HUES64 (cell line): ENCODE measurements around the gene GTF3C1.

Experiments used
- H3K27ac ChIP-seq: 2 replicates; pipeline ENCODE4 v1.7.0; 2013; ENCODE audit warnings: low read depth, low read length, inconsistent platforms
- H3K27me3 ChIP-seq: 2 replicates; pipeline ENCODE4 v1.6.1; 2013; ENCODE audit warnings: mild to moderate bottlenecking, low read length; ENCODE audit not compliant: insufficient read depth
- H3K36me3 ChIP-seq: 2 replicates; pipeline ENCODE4 v1.6.1; 2013; ENCODE audit warnings: mild to moderate bottlenecking, low read length; ENCODE audit not compliant: insufficient read depth
- H3K4me1 ChIP-seq: 2 replicates; pipeline ENCODE4 v1.6.1; 2013; ENCODE audit warnings: mild to moderate bottlenecking, low read length, moderate library complexity; ENCODE audit not compliant: insufficient read depth
- H3K4me3 ChIP-seq: 2 replicates; pipeline ENCODE4 v1.5.1; 2013; ENCODE audit warnings: mild to moderate bottlenecking, low read length, moderate library complexity
- H3K9ac ChIP-seq: 2 replicates; pipeline ENCODE4 v1.6.1; 2013; ENCODE audit warnings: mild to moderate bottlenecking, low read depth, low read length
- H3K9me3 ChIP-seq: 2 replicates; pipeline ENCODE4 v1.6.1; 2013; ENCODE audit warnings: low read depth, low read length; ENCODE audit not compliant: insufficient read depth
- WGBS: fragments of 150-250, 120-280 bp; methylation state at CpG from one replicate; pipeline ENCODE4 v1.1.7; 2013; ENCODE audit warnings: missing lambda C conversion rate; 5-methylcytosine and 5-hydroxymethylcytosine counted together

Gene GTF3C1

GRCh38 chr16:27564224-27564623 is 14.5 kb upstream of the GTF3C1 start:
- H3K9me3 ChIP-seq = no peaks in the 10 kb centered on the region
- H3K27me3 ChIP-seq = no peaks in the 10 kb centered on the region
- no peak overlapping the region for H3K27ac ChIP-seq
- no peak overlapping the region for H3K4me3 ChIP-seq
- WGBS = 97% methylated on average over 5 of the region's 5 CpGs
- no peak overlapping the region for H3K9ac ChIP-seq
- H3K4me1 ChIP-seq = no peaks in the 10 kb centered on the region
- H3K36me3 ChIP-seq = no peaks in the 10 kb centered on the region

- no peak overlapping the region for H3K4me3 ChIP-seq
- H3K4me1 ChIP-seq = no peaks in the 10 kb centered on the region
- no peaks in the 10 kb centered on the region for H3K27me3 ChIP-seq
- H3K9ac ChIP-seq = no peak overlapping the region
- no peak overlapping the region for H3K27ac ChIP-seq
- no peaks in the 10 kb centered on the region for H3K9me3 ChIP-seq
- H3K36me3 ChIP-seq = no peaks in the 10 kb centered on the region; the same call in 1 of the 2 replicates
- WGBS = 91% methylated on average over 8 of the region's 8 CpGs
Observed at GRCh38 chr16:27561216-27561615, 11.5 kb upstream of the GTF3C1 start.

- Histone ChIP-seq H3K4me1 (no peaks in the 10 kb centered on the region), H3K36me3 (no peaks in the 10 kb centered on the region; the same call in 1 of the 2 replicates), H3K9me3 (no peaks in the 10 kb centered on the region), H3K27ac (no peak overlapping the region), H3K4me3 (no peak overlapping the region), H3K27me3 (no peaks in the 10 kb centered on the region), H3K9ac (no peak overlapping the region)
- WGBS = 88% methylated on average over 1 of the region's 1 CpG
Observed at GRCh38 chr16:27558932-27559331, 9.2 kb upstream of the GTF3C1 start.

- Histone ChIP-seq H3K9me3 (no peaks in the 10 kb centered on the region), H3K36me3 (no peaks in the 10 kb centered on the region; the same call in 1 of the 2 replicates), H3K27ac (no peak overlapping the region), H3K4me1 (no peaks in the 10 kb centered on the region), H3K4me3 (no peak overlapping the region), H3K9ac (no peak overlapping the region), H3K27me3 (no peaks in the 10 kb centered on the region)
- 97% methylated on average over 3 of the region's 3 CpGs for WGBS
Observed at GRCh38 chr16:27558434-27558833, 8.7 kb upstream of the GTF3C1 start.

GRCh38 chr16:27556471-27556870 is 6.8 kb upstream of the GTF3C1 start:
- Histone ChIP-seq H3K4me1 (no peaks in the 10 kb centered on the region), H3K9ac (no peak overlapping the region), H3K27me3 (no peaks in the 10 kb centered on the region), H3K27ac (no peak overlapping the region), H3K4me3 (no peak overlapping the region), H3K36me3 (no peaks in the 10 kb centered on the region; the same call in 1 of the 2 replicates), H3K9me3 (no peaks in the 10 kb centered on the region)
- no CpG with 5 or more reads among the region's 1 CpG for WGBS

GRCh38 chr16:27551036-27551435 is 1.3 kb upstream of the GTF3C1 start:
- Histone ChIP-seq H3K4me1 (peaks cover 5% of the 10 kb centered on the region; the same call in 1 of the 2 replicates), H3K36me3 (peaks cover 2% of the 10 kb centered on the region; the same call in 1 of the 2 replicates), H3K9ac (no peak overlapping the region), H3K27ac (no peak overlapping the region), H3K9me3 (no peaks in the 10 kb centered on the region), H3K4me3 (peak overlapping the region; percentile 96), H3K27me3 (no peaks in the 10 kb centered on the region)
- WGBS = no CpG with 5 or more reads among the region's 1 CpG

GRCh38 chr16:27550582-27550920 is 838 bp upstream of the GTF3C1 start:
- 53% methylated on average over 4 of the region's 4 CpGs for WGBS
- no peak overlapping the region; the same call in 1 of the 2 replicates for H3K27ac ChIP-seq

DNA sequence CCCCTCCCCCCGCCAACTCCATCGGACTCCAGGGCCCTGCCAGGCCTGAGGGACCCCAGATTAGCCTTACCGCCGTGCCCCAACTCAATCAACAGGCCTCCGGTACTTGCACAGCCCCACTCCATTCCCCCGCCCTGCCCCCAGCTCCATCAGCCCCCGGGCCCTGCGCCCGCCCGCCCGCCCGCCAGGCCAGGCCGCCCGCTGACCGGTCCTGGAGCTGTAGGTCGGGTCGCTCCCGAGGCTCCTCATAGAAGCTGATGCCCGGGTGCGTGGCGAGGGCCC is 308 bp downstream of the GTF3C1 start:
- H3K9ac ChIP-seq = peak overlapping the region; percentile 80
- H3K4me1 ChIP-seq = peaks cover 5% of the 10 kb centered on the region; the same call in 1 of the 2 replicates
- WGBS = 0% methylated on average over 18 of the region's 21 CpGs
- H3K27ac ChIP-seq = no peak overlapping the region
- H3K9me3 ChIP-seq = no peaks in the 10 kb centered on the region
- H3K4me3 ChIP-seq = peak overlapping the region; percentile 96
- H3K27me3 ChIP-seq = no peaks in the 10 kb centered on the region
- peaks cover 19% of the 10 kb centered on the region for H3K36me3 ChIP-seq

More at GRCh38 chr16:27550582-27550920, 838 bp upstream of the GTF3C1 start:
- H3K4me3 ChIP-seq = peak overlapping the region; percentile 96
- peaks cover 7% of the 10 kb centered on the region for H3K36me3 ChIP-seq
- H3K27me3 ChIP-seq = no peaks in the 10 kb centered on the region
- H3K4me1 ChIP-seq = peaks cover 5% of the 10 kb centered on the region; the same call in 1 of the 2 replicates
- H3K9ac ChIP-seq = peak overlapping the region; percentile 73
- H3K9me3 ChIP-seq = no peaks in the 10 kb centered on the region

GRCh38 chr16:27547851-27548250 is 1.9 kb downstream of the GTF3C1 start:
- no peaks in the 10 kb centered on the region for H3K9me3 ChIP-seq
- H3K27me3 ChIP-seq = no peaks in the 10 kb centered on the region
- H3K27ac ChIP-seq = no peak overlapping the region
- H3K4me3 ChIP-seq = no peak overlapping the region
- H3K36me3 ChIP-seq = peaks cover 34% of the 10 kb centered on the region
- peaks cover 5% of the 10 kb centered on the region; the same call in 1 of the 2 replicates for H3K4me1 ChIP-seq
- H3K9ac ChIP-seq = no peak overlapping the region
- WGBS = 81% methylated on average over 2 of the region's 2 CpGs

- no peaks in the 10 kb centered on the region for H3K27me3 ChIP-seq
- WGBS = 89% methylated on average over 4 of the region's 4 CpGs
- peaks cover 41% of the 10 kb centered on the region for H3K36me3 ChIP-seq
Observed at GRCh38 chr16:27547134-27547533, 2.6 kb downstream of the GTF3C1 start.

GRCh38 chr16:27544671-27545070 is 5.0 kb downstream of the GTF3C1 start:
- Histone ChIP-seq H3K36me3 (peaks cover 66% of the 10 kb centered on the region), H3K27me3 (no peaks in the 10 kb centered on the region)
- 96% methylated on average over 4 of the region's 4 CpGs for WGBS

More at GRCh38 chr16:27547134-27547533, 2.6 kb downstream of the GTF3C1 start:
- H3K9ac ChIP-seq = no peak overlapping the region
- no peak overlapping the region for H3K4me3 ChIP-seq
- H3K9me3 ChIP-seq = no peaks in the 10 kb centered on the region
- no peak overlapping the region for H3K27ac ChIP-seq
- H3K4me1 ChIP-seq = peaks cover 5% of the 10 kb centered on the region; the same call in 1 of the 2 replicates

DNA sequence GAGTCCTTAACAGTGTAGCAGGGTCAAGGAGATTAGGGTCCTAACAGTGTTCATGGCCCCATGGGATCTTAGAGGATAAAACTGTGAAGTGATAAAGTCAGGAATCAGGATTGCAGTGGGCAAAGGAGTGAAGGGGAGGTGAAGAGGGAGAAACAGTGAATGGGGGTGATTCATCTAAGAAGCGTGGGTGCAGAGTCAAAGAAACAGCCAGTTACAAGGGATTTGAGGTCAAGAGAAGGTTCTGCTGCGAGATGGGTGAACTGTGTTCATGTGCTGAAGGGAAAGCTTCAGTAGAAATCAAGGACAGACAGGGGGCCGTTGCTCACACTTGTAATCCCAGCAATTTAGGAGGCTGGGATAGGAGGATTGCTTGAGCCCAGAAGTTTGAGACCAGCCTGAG is 5.9 kb downstream of the GTF3C1 start:
- Histone ChIP-seq H3K9me3 (no peaks in the 10 kb centered on the region), H3K9ac (no peak overlapping the region), H3K36me3 (peaks cover 75% of the 10 kb centered on the region), H3K27me3 (no peaks in the 10 kb centered on the region), H3K4me1 (no peaks in the 10 kb centered on the region; the same call in 1 of the 2 replicates), H3K27ac (no peak overlapping the region), H3K4me3 (no peak overlapping the region)
- 94% methylated on average over 3 of the region's 3 CpGs for WGBS

More at GRCh38 chr16:27544671-27545070, 5.0 kb downstream of the GTF3C1 start:
- H3K9ac ChIP-seq = no peak overlapping the region
- no peaks in the 10 kb centered on the region for H3K9me3 ChIP-seq
- H3K4me1 ChIP-seq = no peaks in the 10 kb centered on the region; the same call in 1 of the 2 replicates
- H3K27ac ChIP-seq = no peak overlapping the region
- H3K4me3 ChIP-seq = no peak overlapping the region
